ENCODE data around the gene STARD9.

STARD9 gene

DNA sequence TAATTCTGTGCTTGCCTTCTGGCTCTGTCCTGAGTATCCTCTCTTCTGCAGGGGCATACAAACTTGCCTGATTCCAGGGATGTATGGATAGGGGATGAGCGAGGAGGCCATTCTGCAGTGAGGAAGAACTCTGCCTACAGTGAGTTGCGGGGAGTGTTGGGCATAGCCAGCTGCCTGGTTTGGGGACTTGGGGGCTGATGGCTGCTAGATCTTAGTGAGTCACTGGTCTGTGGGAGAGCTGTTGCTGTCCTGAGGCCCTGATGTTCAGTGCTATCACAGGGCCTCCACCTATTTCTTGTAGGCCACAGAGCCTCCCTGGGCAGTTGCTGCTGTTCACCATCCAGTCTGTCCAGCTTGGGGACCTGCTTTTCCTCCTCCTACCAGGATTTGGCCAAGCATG is 141.2 kb downstream of the STARD9 start:
- Histone ChIP-seq H3K36me3 (ENCODE audit: control insufficient read depth, insufficient read depth, low read length) (no peaks in the 10 kb centered on the region), H3K27ac (no peak overlapping the region)
- TF ChIP-seq, protein P1, sequence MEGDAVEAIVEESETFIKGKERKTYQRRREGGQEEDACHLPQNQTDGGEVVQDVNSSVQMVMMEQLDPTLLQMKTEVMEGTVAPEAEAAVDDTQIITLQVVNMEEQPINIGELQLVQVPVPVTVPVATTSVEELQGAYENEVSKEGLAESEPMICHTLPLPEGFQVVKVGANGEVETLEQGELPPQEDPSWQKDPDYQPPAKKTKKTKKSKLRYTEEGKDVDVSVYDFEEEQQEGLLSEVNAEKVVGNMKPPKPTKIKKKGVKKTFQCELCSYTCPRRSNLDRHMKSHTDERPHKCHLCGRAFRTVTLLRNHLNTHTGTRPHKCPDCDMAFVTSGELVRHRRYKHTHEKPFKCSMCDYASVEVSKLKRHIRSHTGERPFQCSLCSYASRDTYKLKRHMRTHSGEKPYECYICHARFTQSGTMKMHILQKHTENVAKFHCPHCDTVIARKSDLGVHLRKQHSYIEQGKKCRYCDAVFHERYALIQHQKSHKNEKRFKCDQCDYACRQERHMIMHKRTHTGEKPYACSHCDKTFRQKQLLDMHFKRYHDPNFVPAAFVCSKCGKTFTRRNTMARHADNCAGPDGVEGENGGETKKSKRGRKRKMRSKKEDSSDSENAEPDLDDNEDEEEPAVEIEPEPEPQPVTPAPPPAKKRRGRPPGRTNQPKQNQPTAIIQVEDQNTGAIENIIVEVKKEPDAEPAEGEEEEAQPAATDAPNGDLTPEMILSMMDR (IDR thresholded peaks at IDR 0.05), result no peak

DNA sequence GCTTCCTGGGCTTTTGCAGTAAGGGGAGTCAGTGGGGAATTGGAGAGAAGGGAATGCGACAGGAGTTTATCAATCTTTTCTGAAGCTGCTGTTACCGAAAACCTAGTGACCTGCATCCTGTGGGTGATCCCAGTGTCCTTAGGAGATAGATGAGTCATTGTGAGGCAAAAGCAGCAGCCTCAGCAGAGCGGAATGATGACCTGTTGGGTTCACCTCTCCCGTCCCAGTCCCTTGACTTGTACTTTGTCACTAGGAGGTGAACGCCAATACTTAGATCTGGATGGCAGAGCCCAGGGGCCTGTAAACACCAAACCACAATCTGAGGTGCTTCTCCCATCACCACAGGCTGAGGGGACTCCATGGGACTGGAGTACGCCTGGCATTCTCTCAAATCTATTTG is 143.6 kb downstream of the STARD9 start:
- no peak overlapping the region for H2AFZ ChIP-seq
- no peaks in the 10 kb centered on the region for H3K27me3 ChIP-seq (ENCODE audit: control insufficient read depth, insufficient read depth, low read length)
- no peak overlapping the region for H3K4me3 ChIP-seq (ENCODE audit: low read depth, low read length)
- H3K36me3 ChIP-seq (ENCODE audit: control insufficient read depth, insufficient read depth, low read length), result no peaks in the 10 kb centered on the region
- no peaks in the 10 kb centered on the region for H3K79me2 ChIP-seq
- H3K9ac ChIP-seq, result no peak overlapping the region
- H3K4me2 ChIP-seq (ENCODE audit: low read length), result no peak overlapping the region
- no peaks in the 10 kb centered on the region for H3K9me3 ChIP-seq (ENCODE audit: control insufficient read depth, low read length)
- H3K4me1 ChIP-seq, result no peaks in the 10 kb centered on the region
- H3K27ac ChIP-seq, result no peak overlapping the region
- TF ChIP-seq, protein P1 (IDR thresholded peaks at IDR 0.05), result no peak

More for the DNA sequence above, 141.2 kb downstream of the STARD9 start:
- H2AFZ ChIP-seq, result no peak overlapping the region
- no peak overlapping the region for H3K9ac ChIP-seq
- H3K4me1 ChIP-seq, result no peaks in the 10 kb centered on the region
- H3K27me3 ChIP-seq (ENCODE audit: control insufficient read depth, insufficient read depth, low read length), result no peaks in the 10 kb centered on the region
- H3K4me2 ChIP-seq (ENCODE audit: low read length), result no peak overlapping the region
- no peaks in the 10 kb centered on the region for H3K79me2 ChIP-seq
- no peak overlapping the region for H3K4me3 ChIP-seq (ENCODE audit: low read depth, low read length)
- H3K9me3 ChIP-seq (ENCODE audit: control insufficient read depth, low read length), result no peaks in the 10 kb centered on the region

DNA sequence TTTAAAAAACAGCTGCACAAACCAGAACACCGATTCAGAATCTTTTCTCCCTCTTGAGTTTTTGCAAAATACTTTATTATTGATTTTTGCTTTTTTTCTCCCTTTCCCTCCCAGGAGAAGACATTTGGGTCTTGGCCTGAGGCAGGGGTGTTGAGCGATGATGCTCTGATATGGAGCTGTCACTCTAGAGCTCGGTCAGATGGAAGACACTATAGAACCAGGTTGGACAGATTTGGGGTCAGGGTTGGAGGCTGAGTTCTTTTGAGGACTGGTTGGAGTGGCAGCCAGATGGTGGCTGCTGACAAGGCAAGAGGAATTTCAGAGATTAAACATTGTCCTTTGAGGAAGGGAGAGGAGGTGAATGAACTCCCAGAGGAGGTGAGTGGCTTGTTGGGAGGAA is 144.7 kb downstream of the STARD9 start:
- H3K4me3 ChIP-seq (ENCODE audit: low read depth, low read length), result no peak overlapping the region
- H3K4me1 ChIP-seq, result no peaks in the 10 kb centered on the region
- no peaks in the 10 kb centered on the region for H3K79me2 ChIP-seq
- H3K4me2 ChIP-seq (ENCODE audit: low read length), result no peak overlapping the region
- no peak overlapping the region for H3K9ac ChIP-seq
- H3K9me3 ChIP-seq (ENCODE audit: control insufficient read depth, low read length), result no peaks in the 10 kb centered on the region
- TF ChIP-seq, protein P1 (IDR thresholded peaks at IDR 0.05), result no peak
- no peak overlapping the region for H2AFZ ChIP-seq
- no peaks in the 10 kb centered on the region for H3K36me3 ChIP-seq (ENCODE audit: control insufficient read depth, insufficient read depth, low read length)
- H3K27ac ChIP-seq, result no peak overlapping the region
- H3K27me3 ChIP-seq (ENCODE audit: control insufficient read depth, insufficient read depth, low read length), result no peaks in the 10 kb centered on the region

DNA sequence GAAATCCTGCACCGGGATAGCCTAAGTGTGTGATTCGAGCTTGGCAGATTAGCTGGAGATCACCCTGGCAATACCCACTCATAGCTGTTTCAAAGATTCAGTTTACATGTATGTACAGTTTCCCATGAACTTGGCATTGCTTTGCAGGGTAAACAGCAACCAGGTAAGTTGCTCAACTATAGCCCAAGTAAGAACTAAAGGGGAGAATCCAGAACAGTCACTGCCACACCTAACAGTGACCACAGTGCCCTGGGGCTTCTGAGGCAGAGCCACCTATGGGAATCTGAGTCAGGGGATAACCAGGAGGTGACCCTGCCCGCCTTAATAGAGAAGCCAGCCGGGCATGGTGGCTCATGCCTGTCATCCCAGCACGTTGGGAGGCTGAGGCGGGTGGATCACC is 145.6 kb downstream of the STARD9 start:
- Histone ChIP-seq H3K27ac (no peak overlapping the region), H3K4me2 (ENCODE audit: low read length) (no peak overlapping the region)

DNA sequence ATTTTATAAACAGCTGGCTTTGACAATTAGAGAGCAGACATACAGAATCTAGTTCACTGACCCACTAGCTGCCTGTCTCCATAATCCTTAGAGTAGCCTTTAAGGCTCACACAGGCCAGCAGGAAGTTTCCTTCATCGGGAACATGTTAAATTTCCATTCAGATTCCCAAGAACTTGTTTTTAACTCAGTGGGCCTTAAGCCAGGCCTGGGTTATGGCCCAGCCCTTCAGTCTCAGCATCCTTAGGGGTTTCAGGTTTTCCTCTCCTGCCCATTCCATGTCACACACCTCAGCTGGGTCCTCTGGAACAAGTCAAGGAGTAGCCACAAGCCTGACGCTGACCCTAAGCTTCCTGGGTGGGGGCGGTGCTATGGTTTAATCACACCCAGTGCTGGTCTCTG is 146.5 kb downstream of the STARD9 start:
- Histone ChIP-seq H3K27me3 (ENCODE audit: control insufficient read depth, insufficient read depth, low read length) (no peaks in the 10 kb centered on the region), H3K27ac (no peak overlapping the region), H3K9ac (no peak overlapping the region), H3K79me2 (no peaks in the 10 kb centered on the region), H3K4me1 (no peaks in the 10 kb centered on the region), H3K9me3 (ENCODE audit: control insufficient read depth, low read length) (no peaks in the 10 kb centered on the region), H3K4me3 (ENCODE audit: low read depth, low read length) (no peak overlapping the region), H3K4me2 (ENCODE audit: low read length) (no peak overlapping the region), H2AFZ (no peak overlapping the region), H3K36me3 (ENCODE audit: control insufficient read depth, insufficient read depth, low read length) (no peaks in the 10 kb centered on the region)
- TF ChIP-seq, protein P1 (IDR thresholded peaks at IDR 0.05), result no peak

More for the DNA sequence above, 145.6 kb downstream of the STARD9 start:
- H3K4me1 ChIP-seq, result no peaks in the 10 kb centered on the region
- no peaks in the 10 kb centered on the region for H3K9me3 ChIP-seq (ENCODE audit: control insufficient read depth, low read length)
- H3K36me3 ChIP-seq (ENCODE audit: control insufficient read depth, insufficient read depth, low read length), result no peaks in the 10 kb centered on the region
- TF ChIP-seq, protein P1 (IDR thresholded peaks at IDR 0.05), result no peak
- no peaks in the 10 kb centered on the region for H3K27me3 ChIP-seq (ENCODE audit: control insufficient read depth, insufficient read depth, low read length)
- no peak overlapping the region for H3K9ac ChIP-seq
- no peak overlapping the region for H3K4me3 ChIP-seq (ENCODE audit: low read depth, low read length)
- no peaks in the 10 kb centered on the region for H3K79me2 ChIP-seq
- no peak overlapping the region for H2AFZ ChIP-seq
